A549 (cell line): ENCODE data around the gene IGSF3. TPM values are rescaled to one million over a fixed set of nuclear protein-coding genes. Genes with fewer than 3 reads are reported as not detected.

Source experiments
- ATAC-seq, 2 experiments: fragments of 200-7000 bp in 1 of 2; fragments of >200 bp in 1 of 2; cut with Nextera tagmentation in 1 of 2; cut with Tn5 transposase in 1 of 2; 3 replicates each; pipeline versions ENCODE4 v1.8.0 to v1.9.1; 2018 to 2020; ENCODE audit warnings: mild to moderate bottlenecking in 1 of 2, moderate library complexity in 1 of 2
- CTCF ChIA-PET: fragments of 300-600 bp; sonication (Branson Sonifier 250); formaldehyde crosslinking; extraction: SDS; loops from one replicate; lab custom pipeline; 2021; ENCODE audit warnings: antibody characterized with exemption, inconsistent platforms; lab: Yijun Ruan, JAX
- POLR2A ChIA-PET: fragments of 350-600 bp; formaldehyde crosslinking; extraction: SDS; loops from one replicate; lab custom pipeline; 2021; ENCODE audit warnings: antibody characterized with exemption, inconsistent platforms; lab: Yijun Ruan, JAX
- DNase-seq, 2 experiments: peaks; one replicate each; pipeline versions ENCODE4 v3.0.0 to v3.0.0-alpha.2; 2011 to 2016; ENCODE audit warnings: low read depth in 1 of 2, low spot score in 1 of 2
- FAIRE-seq: peaks from 2 replicates; lab custom pipeline; 2011; peaks lifted over from hg19 to GRCh38; lab: Jason Lieb, UNC
- H3K27ac ChIP-seq, 2 experiments: fragments of >200 bp; sonication (Bioruptor Twin); formaldehyde crosslinking; 3 replicates each; pipeline ENCODE4 v1.5.1; 2016 to 2017
- H3K4me1 ChIP-seq: fragments of >200 bp; sonication (Bioruptor Twin); formaldehyde crosslinking; 3 replicates; pipeline ENCODE4 v1.6.1; 2016
- H3K4me2 ChIP-seq: fragments of >200 bp; sonication (Bioruptor Twin); formaldehyde crosslinking; 3 replicates; pipeline ENCODE4 v1.6.1; 2016
- H3K4me3 ChIP-seq: fragments of >200 bp; sonication (Bioruptor Twin); formaldehyde crosslinking; 3 replicates; pipeline ENCODE4 v1.5.1; 2016
- H3K9me3 ChIP-seq: fragments of >200 bp; sonication (Bioruptor Twin); formaldehyde crosslinking; 3 replicates; pipeline ENCODE4 v1.6.1; 2016
- CBX8 ChIP-seq: fragments of 200-600 bp; sonication (generic); IDR thresholded peaks from 2 replicates; pipeline ENCODE4 v1.6.1; 2016
- CEBPB ChIP-seq, 2 experiments: fragments of >200 bp in 1 of 2; sonication (Bioruptor Twin) in 1 of 2; formaldehyde crosslinking in 1 of 2; IDR thresholded peaks; 2 replicates each; pipeline ENCODE4 v1.6.1; 2012 to 2016
- CHD4 ChIP-seq: fragments of 200-600 bp; sonication (generic); IDR thresholded peaks from 2 replicates; pipeline ENCODE4 v1.6.1; 2016; ENCODE audit warnings: antibody characterized with exemption, mild to moderate bottlenecking, borderline replicate concordance
- EHMT2 ChIP-seq: fragments of 200-600 bp; sonication (generic); IDR thresholded peaks from 2 replicates; pipeline ENCODE4 v1.6.1; 2016; ENCODE audit warnings: antibody characterized with exemption, low read depth, mild to moderate bottlenecking, moderate library complexity
- ESRRA ChIP-seq: fragments of 150-350 bp; IDR thresholded peaks from 2 replicates; pipeline ENCODE4 v1.6.1; 2014; ENCODE audit warnings: mild to moderate bottlenecking, low read length, borderline replicate concordance
- GATA3 ChIP-seq: IDR thresholded peaks from 2 replicates; pipeline ENCODE4 v1.6.1; 2012; ENCODE audit warnings: borderline replicate concordance
- HDAC2 ChIP-seq: fragments of 200-600 bp; sonication (generic); IDR thresholded peaks from 2 replicates; pipeline ENCODE4 v1.6.1; 2016
- HES2 ChIP-seq: fragments of >200 bp; sonication (Bioruptor Twin); formaldehyde crosslinking; IDR thresholded peaks from 2 replicates; pipeline ENCODE4 v1.6.1; 2016
- HEYL ChIP-seq: fragments of 250-450 bp; sonication (Bioruptor Pico); IDR thresholded peaks from 2 replicates; pipeline ENCODE4 v1.8.0; 2021; ENCODE audit warnings: mild to moderate bottlenecking, moderate library complexity
- HOXA7 ChIP-seq: fragments of 250-450 bp; sonication (Bioruptor Pico); IDR thresholded peaks from 2 replicates; pipeline ENCODE4 v1.5.0; 2020; ENCODE audit warnings: mild to moderate bottlenecking, moderate library complexity
- HOXB5 ChIP-seq: fragments of 250-450 bp; sonication (Bioruptor Pico); IDR thresholded peaks from 2 replicates; pipeline ENCODE4 v1.5.0; 2020; ENCODE audit warnings: mild to moderate bottlenecking, moderate library complexity
- JUN ChIP-seq, 2 experiments: fragments of >200 bp; sonication (Bioruptor Twin); formaldehyde crosslinking; IDR thresholded peaks; 2 replicates in 1 of 2; 3 replicates in 1 of 2; pipeline ENCODE4 v1.6.1; 2016 to 2017
- JUNB ChIP-seq: fragments of >200 bp; sonication (Bioruptor Twin); formaldehyde crosslinking; IDR thresholded peaks from 2 replicates; pipeline ENCODE4 v1.6.1; 2016
- MAZ ChIP-seq: fragments of 150-350 bp; IDR thresholded peaks from 2 replicates; pipeline ENCODE4 v1.6.1; 2014; ENCODE audit warnings: antibody characterized with exemption, low read depth, low read length, borderline replicate concordance
- POLR2A ChIP-seq: IDR thresholded peaks from 2 replicates; pipeline ENCODE4 v1.6.1; 2012; ENCODE audit warnings: mild to moderate bottlenecking, low read length
- POLR2AphosphoS2 ChIP-seq: conservative IDR thresholded peaks from 2 replicates; pipeline ENCODE4 v1.6.1; 2012; ENCODE audit warnings: low read length, improper control_type of control experiment, inconsistent platforms
- RARB ChIP-seq: fragments of 250-450 bp; sonication (Bioruptor Pico); IDR thresholded peaks from 2 replicates; pipeline ENCODE4 v1.8.0; 2021; ENCODE audit warnings: mild to moderate bottlenecking, moderate library complexity
- RCOR1 ChIP-seq: fragments of 150-350 bp; IDR thresholded peaks from 2 replicates; pipeline ENCODE4 v1.6.1; 2014; ENCODE audit warnings: antibody characterized with exemption, low read length, low read depth
- SMC3 ChIP-seq: fragments of >200 bp; sonication (Bioruptor Twin); formaldehyde crosslinking; IDR thresholded peaks from 3 replicates; pipeline ENCODE4 v1.6.1; 2018; ENCODE audit warnings: inconsistent platforms
- SREBF2 ChIP-seq: fragments of 450-650 bp; IDR thresholded peaks from 2 replicates; pipeline ENCODE4 v1.6.1; 2014; ENCODE audit warnings: mild to moderate bottlenecking, moderate library complexity
- ZFP36 ChIP-seq: fragments of 450-650 bp; IDR thresholded peaks from 2 replicates; pipeline ENCODE4 v1.6.1; 2014; ENCODE audit warnings: borderline replicate concordance; ENCODE audit not compliant: partially characterized antibody
- ZNF302 ChIP-seq: fragments of 250-450 bp; sonication (Bioruptor Pico); IDR thresholded peaks from 2 replicates; pipeline ENCODE4 v1.9.0; 2021; ENCODE audit warnings: inconsistent platforms, mild to moderate bottlenecking, moderate library complexity
- WGBS: methylation state at CpG from one replicate; pipeline ENCODE4 v1.1.6; 2017; ENCODE audit errors: missing lambda C conversion rate; 5-methylcytosine and 5-hydroxymethylcytosine counted together
- polyA plus RNA-seq, 4 experiments: library from polyadenylated mRNA; depleted of rRNA in 3 of 4; stranded (reverse); fragments of >200 nt; fragmentation: RNase III in 1 of 4; extraction: RNeasy Plus Mini Kit Qiagen cat#74134 plus additional on column Dnase treatment in 1 of 4; gene quantifications; 2 replicates in 3 of 4; 3 replicates in 1 of 4; pipeline ENCODE4 v1.2.3, GENCODE V29; 2011 to 2017
- TF ChIP-seq, protein P1 (sequence below): IDR thresholded peaks from 2 replicates; pipeline ENCODE4 v1.6.1; 2012; ENCODE audit warnings: low read depth, borderline replicate concordance

Gene IGSF3
- polyA plus RNA-seq, 2 of the 4 experiments (the other 2 are of a cell fraction), result 18.5 to 21.9 TPM

DNA sequence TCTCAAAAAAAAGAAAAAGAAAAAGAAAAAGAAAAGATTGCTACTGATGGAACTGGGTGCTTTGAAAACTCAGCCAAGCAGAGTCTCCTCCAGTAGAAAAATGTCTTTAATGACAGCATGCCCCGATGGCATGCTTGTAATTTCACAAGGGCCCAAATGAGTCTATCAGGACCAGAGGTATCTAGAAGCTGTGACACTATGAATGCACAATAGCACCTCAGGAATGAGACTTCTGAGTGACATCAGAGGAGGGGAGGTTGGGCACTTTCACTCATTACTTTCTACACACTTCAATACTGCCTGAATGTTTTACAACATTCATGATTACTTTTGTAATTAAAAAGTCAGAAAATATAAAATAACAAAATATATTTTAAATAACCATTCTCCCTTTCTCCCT lies 81.6 kb downstream of the IGSF3 start:
- Histone ChIP-seq H3K9me3 (no peaks in the 10 kb centered on the region), H3K4me3 (no peak overlapping the region), H3K4me2 (no peak overlapping the region), H3K4me1 (peaks cover 14% of the 10 kb centered on the region)
- ATAC-seq, result no peak
- WGBS, result 80% methylated on average over 1 of the region's 1 CpG
- POLR2A ChIA-PET, result no interaction called here
- TF ChIP-seq CEBPB (IDR thresholded peaks at IDR 0.05) (no peak), RCOR1 (no peak), MAZ (no peak), ZFP36 (no peak), ESRRA (no peak), HOXB5 (CRISPR knock-in tag) (no peak), POLR2A (no peak), CHD4 (no peak), EHMT2 (no peak), JUN (IDR thresholded peaks at IDR 0.05) (no peak), POLR2AphosphoS2 (no peak), RARB (CRISPR knock-in tag) (no peak), SREBF2 (no peak), GATA3 (no peak), ZNF302 (CRISPR knock-in tag) (no peak)
- TF ChIP-seq, protein P1, sequence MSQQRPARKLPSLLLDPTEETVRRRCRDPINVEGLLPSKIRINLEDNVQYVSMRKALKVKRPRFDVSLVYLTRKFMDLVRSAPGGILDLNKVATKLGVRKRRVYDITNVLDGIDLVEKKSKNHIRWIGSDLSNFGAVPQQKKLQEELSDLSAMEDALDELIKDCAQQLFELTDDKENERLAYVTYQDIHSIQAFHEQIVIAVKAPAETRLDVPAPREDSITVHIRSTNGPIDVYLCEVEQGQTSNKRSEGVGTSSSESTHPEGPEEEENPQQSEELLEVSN, result no peak
- TF ChIP-seq, all 56 proteins: peak for 0
- no peak overlapping the region for H3K27ac ChIP-seq
- DNase-seq, result no peak
- CTCF ChIA-PET, result interaction anchor here (5.1 kb wide), 1 partner anchor 11 kb away, joined by 30 read pairs; no protein-coding TSS in a partner anchor
- FAIRE-seq, result no peak

- Histone ChIP-seq H3K4me1 (no peaks in the 10 kb centered on the region), H3K9me3 (no peaks in the 10 kb centered on the region), H3K27ac (no peak overlapping the region), H3K4me2 (no peak overlapping the region), H3K4me3 (no peak overlapping the region)
- ATAC-seq (no peak), FAIRE-seq (no peak), DNase-seq (no peak)
- TF ChIP-seq MAZ, result no peak
- no peak for TF ChIP-seq HES2
- TF ChIP-seq HOXA7 (CRISPR knock-in tag), result no peak
- no peak for TF ChIP-seq SMC3
- TF ChIP-seq CBX8, result no peak
- no peak for TF ChIP-seq RARB (CRISPR knock-in tag)
- TF ChIP-seq, protein P1, result no peak
- TF ChIP-seq JUN (IDR thresholded peaks at IDR 0.05), result no peak
- TF ChIP-seq CEBPB (IDR thresholded peaks at IDR 0.05), result no peak
- no peak for TF ChIP-seq JUNB
- TF ChIP-seq HDAC2, result no peak
- POLR2A ChIA-PET, result no interaction called here
- 79% methylated on average over 3 of the region's 3 CpGs for WGBS
- CTCF ChIA-PET, result interaction anchor here (3.9 kb wide), 1 partner anchor 15 kb away, joined by 10 read pairs; no protein-coding TSS in a partner anchor
Observed at GRCh38 chr1:116581323-116581885, 86.1 kb downstream of the IGSF3 start.

GRCh38 chr1:116580446-116581322 lies 86.8 kb downstream of the IGSF3 start:
- no peaks in the 10 kb centered on the region for H3K4me1 ChIP-seq
- no peak overlapping the region for H3K27ac ChIP-seq
- 98% methylated on average over 7 of the region's 7 CpGs for WGBS
- H3K9me3 ChIP-seq, result no peaks in the 10 kb centered on the region
- POLR2A ChIA-PET, result no interaction called here
- no peak for ATAC-seq
- H3K4me3 ChIP-seq, result no peak overlapping the region
- DNase-seq, result no peak
- H3K4me2 ChIP-seq, result no peak overlapping the region
- TF ChIP-seq HEYL (CRISPR knock-in tag), result no peak
- FAIRE-seq, result no peak
- CTCF ChIA-PET, result interaction anchor here (3.9 kb wide), 1 partner anchor 15 kb away, joined by 10 read pairs; no protein-coding TSS in a partner anchor
